ENCODE data around the gene COL17A1.

Gene COL17A1

DNA sequence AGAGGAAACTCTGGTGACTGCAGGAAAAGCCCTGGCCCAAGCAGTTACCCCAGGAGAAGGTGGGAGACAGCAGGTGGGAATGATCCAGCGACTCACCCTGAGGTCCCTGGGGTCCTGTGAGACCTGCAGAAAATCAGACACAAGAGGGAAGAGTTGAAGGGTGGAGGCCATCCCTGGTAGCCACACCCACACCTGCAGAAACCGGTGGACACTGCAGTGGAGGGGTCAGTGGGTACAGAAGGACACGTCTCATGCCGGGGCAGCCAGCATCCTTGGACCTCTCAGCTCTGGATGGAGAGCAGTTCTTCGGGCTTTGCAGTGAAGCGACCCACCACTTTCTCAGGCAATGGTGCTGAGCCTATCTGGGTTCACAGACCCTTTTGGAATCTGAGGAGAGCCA lies 39.0 kb downstream of the COL17A1 start:
- DNase-seq, result no peak

GRCh38 chr10:104045151-104046089 lies 40.3 kb downstream of the COL17A1 start:
- peak in 2 of 3 experiments; percentile 19 to 67 for DNase-seq

DNA sequence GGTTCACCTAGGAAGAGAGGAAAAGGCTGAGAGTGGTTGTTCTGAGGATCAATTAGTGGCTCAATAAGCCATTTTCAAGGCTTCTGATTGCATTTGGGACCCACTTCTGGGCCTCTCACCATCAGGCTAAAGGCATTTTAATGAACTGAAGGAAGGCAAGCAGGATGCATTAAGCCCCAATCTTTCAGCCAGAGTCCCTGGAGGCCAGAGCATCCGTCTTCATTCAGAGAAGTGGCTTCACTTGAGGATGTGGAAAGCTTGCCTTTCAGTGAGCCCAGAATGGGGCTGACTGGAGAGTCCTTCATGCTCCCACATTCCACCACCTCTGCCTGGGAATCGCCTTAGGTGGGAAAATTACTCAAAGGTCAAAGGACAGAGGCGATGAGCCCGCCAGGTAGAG lies 41.8 kb downstream of the COL17A1 start:
- DNase-seq, result peak in 1 of 3 experiments; percentile 6

DNA sequence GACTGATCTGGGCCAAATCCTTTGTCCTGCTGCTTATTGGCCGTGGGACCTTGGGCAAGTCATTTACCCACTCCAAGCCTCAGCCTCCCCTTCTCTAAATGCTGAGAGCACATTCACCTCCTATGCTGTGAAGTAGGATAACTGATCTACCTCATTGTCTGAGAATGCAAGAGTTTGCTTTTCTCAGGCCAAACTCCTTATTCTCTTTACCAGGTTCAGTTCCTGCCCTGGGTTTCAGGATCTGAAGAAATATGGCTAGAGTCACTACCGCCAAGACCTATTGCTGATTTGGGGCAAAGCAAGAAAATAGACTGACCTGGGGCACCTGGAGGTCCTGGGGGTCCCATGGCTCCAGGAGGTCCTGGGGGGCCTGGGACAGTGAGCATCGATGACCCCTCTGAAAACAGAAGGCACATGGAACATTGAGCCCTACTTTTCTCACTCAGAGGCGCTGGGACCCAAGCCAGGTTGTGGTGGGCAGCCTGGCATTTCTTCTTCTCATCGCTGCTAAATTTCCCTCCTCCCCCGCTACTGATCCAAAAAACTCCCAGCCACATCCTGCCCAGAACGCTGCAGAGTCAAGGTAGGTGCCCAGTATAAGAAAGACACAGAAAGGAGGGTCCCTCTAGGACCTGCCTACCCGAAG lies 42.4 kb downstream of the COL17A1 start:
- no peak for DNase-seq

DNA sequence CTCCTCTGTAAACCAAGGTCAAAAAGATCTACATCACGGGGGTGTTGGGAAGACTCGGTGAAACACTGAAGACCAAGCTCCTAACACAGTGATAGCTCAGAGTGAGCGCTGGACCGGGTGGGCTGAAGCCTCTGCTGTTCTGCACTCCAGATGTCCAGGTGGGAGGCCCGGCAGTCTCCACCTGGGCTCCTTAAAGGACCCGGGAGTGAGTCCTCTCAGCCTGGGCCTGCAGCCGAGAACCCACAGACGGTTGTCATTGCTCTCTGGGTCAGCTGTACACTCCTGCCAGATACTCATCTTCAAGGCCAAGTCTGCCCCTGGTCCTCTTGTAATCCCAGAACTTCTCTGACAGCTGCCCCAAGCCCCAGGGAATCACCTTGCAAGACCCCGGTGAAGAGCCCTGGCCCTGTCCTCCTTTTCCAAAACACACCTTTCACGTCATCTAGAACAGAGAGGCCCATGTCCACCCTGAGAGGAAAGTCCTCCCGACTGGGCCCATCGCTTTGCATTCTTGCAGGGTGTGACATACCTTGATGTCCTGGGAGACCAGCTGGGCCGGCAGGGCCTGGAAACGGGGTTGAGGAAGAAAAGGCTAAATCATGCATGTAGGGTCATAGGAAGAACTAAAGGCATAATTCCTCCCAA lies 43.7 kb downstream of the COL17A1 start:
- DNase-seq, result no peak

- DNase-seq, result no peak
These were observed 44.6 kb downstream of the COL17A1 start for GRCh38 chr10:104040862-104041789.

GRCh38 chr10:104040382-104040781 lies 45.3 kb downstream of the COL17A1 start:
- no peak for DNase-seq

DNA sequence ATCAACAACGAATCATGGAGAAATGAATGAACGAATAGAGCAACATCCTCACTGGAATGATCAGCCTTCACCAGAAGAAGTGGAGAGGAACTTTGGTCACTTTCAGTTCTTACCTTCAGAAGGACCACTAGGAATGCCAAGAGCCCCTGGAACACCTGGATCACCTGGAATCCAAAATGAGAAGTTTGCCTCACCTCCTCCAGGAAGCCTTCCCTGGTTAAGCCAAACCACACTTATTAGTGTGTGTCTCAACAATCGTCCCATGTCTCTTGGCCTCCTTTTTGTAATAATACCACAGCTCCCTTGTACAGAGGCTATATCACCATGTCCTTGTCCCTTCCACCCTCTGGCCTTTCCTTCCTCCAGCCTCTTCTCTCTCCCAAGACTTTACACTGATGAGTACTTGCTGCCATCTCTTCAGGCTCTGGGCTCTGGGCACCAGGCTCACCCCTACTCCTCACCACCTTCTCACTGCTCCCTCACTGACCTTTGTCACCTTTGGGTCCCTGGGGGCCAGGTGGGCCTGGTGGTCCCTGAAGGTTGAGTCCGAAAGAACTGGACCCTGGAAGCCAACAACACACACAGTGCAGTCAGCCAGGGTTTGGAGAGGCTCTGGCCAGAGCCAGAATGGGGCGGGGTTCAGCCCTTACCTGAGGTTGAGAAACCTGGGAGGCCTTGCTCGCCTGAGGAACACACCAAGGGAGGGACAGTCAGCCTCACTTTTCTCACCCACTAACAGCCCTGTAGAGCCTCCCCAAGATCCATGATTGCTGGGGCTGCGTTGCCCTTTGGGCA lies 46.5 kb downstream of the COL17A1 start:
- no peak for DNase-seq

DNA sequence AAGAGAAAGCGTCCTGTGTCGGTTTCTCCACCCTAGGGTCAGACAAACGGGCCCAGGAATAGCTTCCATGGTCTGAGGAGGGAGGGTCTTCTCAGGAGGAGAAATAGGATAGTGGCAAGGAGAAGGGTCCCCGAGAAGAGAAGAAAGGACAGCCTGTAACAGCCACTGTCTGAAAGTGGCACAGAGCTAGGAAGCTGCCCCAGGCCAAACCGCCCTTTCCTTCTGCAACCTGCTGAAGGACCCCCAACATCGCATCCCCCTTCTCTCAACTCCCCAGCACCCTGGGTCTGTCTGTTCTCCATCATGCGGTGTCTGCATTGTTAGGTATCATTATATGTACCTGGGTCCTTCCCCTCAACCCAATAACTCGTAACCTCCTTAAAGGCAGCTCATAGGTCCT lies 47.1 kb downstream of the COL17A1 start:
- DNase-seq, result no peak

- DNase-seq, result peak in 2 of 3 experiments; percentile 66 to 88
These were observed 48.3 kb downstream of the COL17A1 start for GRCh38 chr10:104037261-104037951.

GRCh38 chr10:104036518-104037260 lies 49.0 kb downstream of the COL17A1 start:
- no peak for DNase-seq

GRCh38 chr10:104036069-104036384 lies 49.7 kb downstream of the COL17A1 start:
- DNase-seq, result no peak

DNA sequence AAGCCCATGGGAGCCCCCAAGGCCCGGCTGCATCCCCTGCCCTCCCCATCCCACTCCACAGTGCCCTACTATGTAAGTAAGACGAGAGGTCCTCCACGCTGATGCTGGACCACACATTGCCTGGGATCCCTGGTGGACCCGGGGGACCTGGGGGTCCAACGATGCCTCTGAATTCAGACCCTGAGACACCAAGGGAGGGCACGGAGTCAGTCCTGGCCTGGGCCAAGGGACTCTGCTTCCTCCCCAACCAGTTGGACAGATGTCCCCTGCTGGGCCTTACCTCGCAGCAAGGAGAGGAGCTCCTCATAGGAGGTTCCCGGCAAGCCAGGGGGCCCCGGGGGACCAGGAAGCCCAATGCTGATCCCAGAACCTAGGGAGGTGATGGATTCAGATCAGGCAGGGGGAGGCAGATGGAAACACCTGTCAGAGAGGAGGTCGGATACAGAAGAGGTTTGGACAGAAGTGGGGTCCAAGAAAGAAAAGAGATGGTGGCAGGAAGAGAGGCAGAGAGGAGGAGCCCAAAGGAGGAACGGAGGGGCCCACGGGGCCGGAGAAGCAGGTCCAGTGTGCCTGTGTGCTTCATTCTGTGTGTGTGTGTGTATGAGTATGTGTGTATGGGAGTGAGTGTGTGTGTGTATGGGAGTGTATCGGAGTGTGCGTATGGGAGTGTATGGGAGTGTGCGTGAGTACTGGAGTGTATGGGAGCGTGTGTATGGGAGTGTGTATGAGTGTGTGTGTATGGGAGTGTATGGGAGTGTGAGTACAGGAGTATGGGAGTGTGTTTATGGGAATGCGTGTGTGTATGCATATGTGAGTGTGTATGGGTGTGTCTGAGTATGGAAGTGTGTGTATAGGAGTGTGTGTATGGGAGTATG lies 50.2 kb downstream of the COL17A1 start:
- DNase-seq, result peak in 1 of 3 experiments; percentile 3

- no peak for DNase-seq
These were observed 51.1 kb downstream of the COL17A1 start for GRCh38 chr10:104034401-104035193.

DNA sequence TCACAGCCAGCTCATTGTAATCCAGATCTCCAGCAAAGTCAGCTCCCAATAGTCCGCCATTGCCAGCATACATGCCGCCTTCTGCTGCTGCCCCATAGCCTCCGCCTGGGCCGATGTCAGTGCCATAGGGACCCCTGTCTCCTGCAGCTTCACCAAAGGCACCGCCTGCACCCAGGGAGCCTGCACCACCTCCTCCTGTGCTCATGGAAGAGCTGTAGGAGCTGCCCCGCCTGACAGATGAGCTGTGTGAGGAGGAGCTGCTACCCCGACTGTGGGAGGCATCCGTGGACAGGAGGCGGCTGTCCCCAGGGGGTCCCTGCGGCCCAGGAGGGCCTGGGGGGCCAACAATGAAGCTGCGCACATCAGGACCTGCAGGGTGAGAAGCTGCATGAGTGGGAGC lies 51.7 kb downstream of the COL17A1 start:
- DNase-seq, result no peak

- no peak for DNase-seq
These were observed 52.2 kb downstream of the COL17A1 start for GRCh38 chr10:104033401-104033930.

DNA sequence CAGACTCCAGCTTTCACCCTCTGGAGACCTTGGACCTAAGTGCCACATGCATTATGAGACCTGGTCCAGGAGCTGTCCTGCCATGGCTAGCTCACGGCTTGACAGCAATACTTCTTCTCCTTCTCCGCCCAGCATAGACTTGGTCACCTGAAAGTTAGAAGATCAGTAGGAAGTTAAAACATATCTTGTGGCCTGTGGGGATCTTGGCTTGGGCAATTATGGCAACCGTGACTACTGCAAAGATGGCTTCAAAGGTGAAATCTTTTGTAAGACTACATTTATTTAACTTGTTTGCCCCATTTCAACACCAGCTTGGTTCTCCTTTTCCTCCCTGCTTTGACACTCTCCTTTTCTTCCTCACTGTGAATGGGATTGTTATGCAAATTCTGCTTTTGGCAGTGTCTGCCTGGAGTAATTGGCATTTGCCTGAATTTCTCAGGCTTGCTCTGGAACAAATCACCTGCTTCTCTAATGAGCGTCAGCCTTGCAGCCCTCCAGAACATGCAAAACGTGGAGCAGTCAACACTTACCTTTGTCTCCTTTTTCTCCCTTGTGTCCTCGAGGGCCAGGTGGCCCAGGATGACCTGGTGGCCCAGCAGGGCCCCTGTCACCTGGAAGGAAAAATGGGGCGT lies 53.4 kb downstream of the COL17A1 start:
- DNase-seq, result peak in 2 of 3 experiments; percentile 8 to 49

DNA sequence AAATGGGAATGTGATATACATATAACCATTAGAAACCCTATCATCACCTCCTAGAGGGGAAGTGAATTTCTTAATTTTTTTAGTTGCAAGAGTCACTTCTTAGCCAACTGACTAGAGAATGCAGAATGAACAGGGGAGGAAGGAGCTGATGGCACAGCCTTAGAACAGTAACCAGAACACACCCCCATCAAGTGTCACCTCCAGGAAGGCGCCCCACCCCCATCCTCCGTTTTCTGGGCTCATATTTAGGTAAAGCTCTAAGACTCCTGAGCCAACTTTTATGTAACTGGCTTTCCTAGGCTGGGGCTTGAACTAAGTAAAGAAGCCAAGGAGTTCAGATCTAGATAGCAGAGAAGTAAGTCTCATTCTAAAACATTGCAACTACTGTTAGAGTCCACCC lies 54.0 kb downstream of the COL17A1 start:
- DNase-seq, result no peak
